Skeletal muscle satellite cell (primary cell): ENCODE data around the gene HS3ST1. TPM values are rescaled to one million over a fixed set of nuclear protein-coding genes. Genes with fewer than 3 reads are reported as not detected.

Experiments
- H3K27me3 ChIP-seq: 2 replicates; pipeline ENCODE4 v1.7.0; 2013; ENCODE audit warnings: low read length; ENCODE audit not compliant: control insufficient read depth, insufficient read depth
- H3K36me3 ChIP-seq: 2 replicates; pipeline ENCODE4 v1.7.0; 2013; ENCODE audit warnings: mild to moderate bottlenecking, control low read depth, low read length; ENCODE audit not compliant: insufficient read depth
- H3K4me1 ChIP-seq: 2 replicates; pipeline ENCODE4 v1.7.0; 2013; ENCODE audit warnings: low read length; ENCODE audit not compliant: control insufficient read depth, insufficient read depth
- H3K4me2 ChIP-seq: 2 replicates; pipeline ENCODE4 v1.7.0; 2013; ENCODE audit warnings: mild to moderate bottlenecking, low read length
- H3K4me3 ChIP-seq: 2 replicates; pipeline ENCODE4 v1.7.0; 2013; ENCODE audit warnings: low read length
- H3K9ac ChIP-seq: 2 replicates; pipeline ENCODE4 v1.7.0; 2013; ENCODE audit warnings: mild to moderate bottlenecking, low read depth, low read length, moderate library complexity
- H3K9me3 ChIP-seq: replicated peaks from 2 replicates; pipeline ENCODE4 v1.7.0; 2013; ENCODE audit warnings: mild to moderate bottlenecking, control low read depth, low read length
- small RNA-seq: library from RNA; depleted of rRNA; stranded (forward); fragments of <200 nt; gene quantifications from one replicate; pipeline ENCODE3, GENCODE V24; 2012

The HS3ST1 gene

GRCh38 chr4:11354531-11354930 lies 74.2 kb downstream of the HS3ST1 start:
- no peaks in the 10 kb centered on the region for H3K27me3 ChIP-seq
- no peak overlapping the region for H3K4me2 ChIP-seq
- no peak overlapping the region for H3K4me3 ChIP-seq
- peaks cover 4% of the 10 kb centered on the region for H3K9me3 ChIP-seq
- no peak overlapping the region for H3K9ac ChIP-seq
- H3K36me3 ChIP-seq = no peaks in the 10 kb centered on the region
- no peaks in the 10 kb centered on the region for H3K4me1 ChIP-seq

GRCh38 chr4:11348449-11349088 lies 80.1 kb downstream of the HS3ST1 start:
- Histone ChIP-seq H3K4me1 (no peaks in the 10 kb centered on the region), H3K4me2 (no peak overlapping the region), H3K36me3 (no peaks in the 10 kb centered on the region), H3K27me3 (no peaks in the 10 kb centered on the region), H3K4me3 (no peak overlapping the region), H3K9ac (no peak overlapping the region), H3K9me3 (no peaks in the 10 kb centered on the region)

- Histone ChIP-seq H3K4me1 (no peaks in the 10 kb centered on the region), H3K4me3 (no peak overlapping the region), H3K9ac (no peak overlapping the region), H3K9me3 (peaks cover 7% of the 10 kb centered on the region), H3K4me2 (no peak overlapping the region), H3K36me3 (no peaks in the 10 kb centered on the region), H3K27me3 (no peaks in the 10 kb centered on the region)
Measured at GRCh38 chr4:11344916-11345315, 83.8 kb downstream of the HS3ST1 start.

- Histone ChIP-seq H3K9me3 (peaks cover 12% of the 10 kb centered on the region), H3K9ac (no peak overlapping the region), H3K36me3 (no peaks in the 10 kb centered on the region), H3K4me2 (no peak overlapping the region), H3K4me3 (no peak overlapping the region), H3K4me1 (no peaks in the 10 kb centered on the region), H3K27me3 (no peaks in the 10 kb centered on the region)
Measured at GRCh38 chr4:11343536-11343935, 85.2 kb downstream of the HS3ST1 start.

Small RNAs within 50 kb of the gene (small RNA-seq; reads per million reads assigned to genes)
- gene MIR572 (not detected), gene RNA5SP156 (not detected)
